Mammary epithelial cell (primary cell): ENCODE measurements around the gene CCL26.

Source experiments
- CTCF ChIP-seq, 2 donors: IDR thresholded peaks in 1 of 2; conservative IDR thresholded peaks in 1 of 2; 2 replicates each; pipeline ENCODE4 v1.5.1; 2011 to 2012; ENCODE audit warnings: inconsistent platforms in 2 of 2, low read length in 2 of 2, mild to moderate bottlenecking in 2 of 2, control low read depth in 1 of 2, low read depth in 1 of 2; ENCODE audit not compliant: insufficient read depth in 1 of 2; ENCODE audit errors: extremely low read depth in 1 of 2
- EZH2 ChIP-seq: IDR thresholded peaks from 2 replicates; pipeline ENCODE4 v1.6.1; 2012; ENCODE audit warnings: low read length, inconsistent platforms, borderline replicate concordance

- TF ChIP-seq EZH2 = no peak
- TF ChIP-seq CTCF (conservative IDR thresholded peaks at IDR 0.05 in 1 of 2, IDR thresholded peaks at IDR 0.05 in 1 of 2; ENCODE audit: extremely low read depth in 1 of 2, insufficient read depth in 1 of 2, low read depth in 1 of 2, low read length in 2 of 2) = no peak
These were observed 44.0 kb downstream of the CCL26 start for GRCh38 chr7:75727881-75728593.
